HG03460 (cell line): Measurements from ENCODE around the gene SNPH.
"Not testable (repeated sequence)": the region's sequence is repeated elsewhere in the genome, so short reads cannot be mapped to it uniquely, and the experiment has no call there.

Experiments
- ATAC-seq: cut with Tn5 transposase; IDR thresholded peaks from one replicate; pipeline ENCODE4 v1.9.1; 2021; ENCODE audit not compliant: unreplicated experiment

Gene SNPH

GRCh38 chr20:1336699-1337367 lies 70.7 kb downstream of the SNPH start:
- no peak for ATAC-seq

GRCh38 chr20:1337441-1337840 lies 71.3 kb downstream of the SNPH start:
- ATAC-seq, result no peak

GRCh38 chr20:1338096-1338495 lies 72.0 kb downstream of the SNPH start:
- ATAC-seq, result no peak

GRCh38 chr20:1338801-1339200 lies 72.7 kb downstream of the SNPH start:
- ATAC-seq, result no peak

GRCh38 chr20:1341561-1342265 lies 75.6 kb downstream of the SNPH start:
- no peak for ATAC-seq

- ATAC-seq, result not testable (repeated sequence)
Observed at GRCh38 chr20:1343446-1344124, 77.5 kb downstream of the SNPH start.

- no peak for ATAC-seq
Observed at GRCh38 chr20:1345030-1345755, 79.1 kb downstream of the SNPH start.

- no peak for ATAC-seq
Observed at GRCh38 chr20:1345756-1346093, 79.6 kb downstream of the SNPH start.

- no peak for ATAC-seq
Observed at GRCh38 chr20:1346315-1346969, 80.3 kb downstream of the SNPH start.

- no peak for ATAC-seq
Observed at GRCh38 chr20:1353956-1354355, 87.9 kb downstream of the SNPH start.

- no peak for ATAC-seq
Observed at GRCh38 chr20:1357921-1358671, 92.0 kb downstream of the SNPH start.
